Activated T-cell treated with anti-CD3 and anti-CD28 coated beads, Interleukin-2, amount 50 U/mL, for 24 hours (primary cell): ENCODE results near the gene NFYC.

Experiments used
- DNase-seq: peaks from one replicate; pipeline ENCODE4 v3.0.0-alpha.2; 2020
- H3K27ac Mint-ChIP-seq: 2 replicates; pipeline ENCODE4 v1.8.0; 2020; ENCODE audit warnings: mild to moderate bottlenecking, mixed read lengths
- H3K27me3 Mint-ChIP-seq: 2 replicates; pipeline ENCODE4 v1.8.0; 2020; ENCODE audit warnings: mixed read lengths
- H3K36me3 Mint-ChIP-seq: 2 replicates; pipeline ENCODE4 v1.8.0; 2020; ENCODE audit warnings: low read depth, mixed read lengths
- H3K4me1 Mint-ChIP-seq: 2 replicates; pipeline ENCODE4 v1.8.0; 2020; ENCODE audit warnings: low read depth, mixed read lengths
- H3K4me3 Mint-ChIP-seq: 2 replicates; pipeline ENCODE4 v1.8.0; 2020; ENCODE audit warnings: mild to moderate bottlenecking, moderate library complexity, mixed read lengths
- H3K9me3 Mint-ChIP-seq: 2 replicates; pipeline ENCODE4 v1.8.0; 2020; ENCODE audit warnings: mixed read lengths

NFYC gene

DNA sequence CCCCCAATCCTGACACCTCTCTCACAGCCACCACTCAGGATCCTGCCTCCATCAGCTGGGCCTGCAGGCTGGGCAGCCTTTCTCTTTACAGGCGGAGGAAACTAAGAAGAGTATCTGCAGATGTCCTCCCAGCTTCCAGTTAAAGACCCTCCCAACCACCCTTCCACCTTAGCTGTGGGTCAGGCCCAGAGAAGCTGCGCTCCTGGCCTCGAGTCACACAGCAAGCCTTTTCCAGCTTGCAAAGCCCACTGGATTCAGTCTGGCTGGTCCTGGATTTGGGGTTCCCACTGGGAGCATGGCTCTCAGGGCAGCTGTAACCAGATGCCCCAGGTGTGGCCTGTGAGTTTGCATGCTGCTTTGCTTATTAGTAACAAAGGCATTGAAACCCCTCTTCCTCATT, 111.9 kb downstream of the NFYC start:
- Mint-ChIP-seq H3K36me3 (no peaks in the 10 kb centered on the region), H3K4me3 (no peak overlapping the region), H3K9me3 (no peaks in the 10 kb centered on the region), H3K4me1 (peaks cover 23% of the 10 kb centered on the region), H3K27me3 (no peaks in the 10 kb centered on the region), H3K27ac (no peak overlapping the region)
- no peak for DNase-seq

DNA sequence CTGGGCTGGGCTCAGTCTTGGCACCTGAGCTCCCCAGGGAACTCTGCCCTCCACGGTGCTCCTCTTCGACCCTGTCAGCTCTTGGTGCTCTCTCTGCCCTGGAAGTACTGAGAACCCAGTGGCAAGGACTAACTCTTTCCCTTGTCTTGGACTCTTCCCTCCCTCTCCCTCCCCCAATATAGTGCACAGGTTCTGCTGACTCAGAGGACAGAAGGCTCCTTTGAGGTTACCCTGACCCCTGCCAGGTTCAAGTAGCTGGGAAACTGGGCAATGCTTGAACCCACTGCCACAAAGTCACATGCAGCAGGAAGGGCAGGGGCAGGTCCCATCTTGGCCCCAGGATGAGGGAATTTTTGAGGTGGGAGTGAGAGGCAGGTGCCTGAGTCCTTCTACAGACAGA, 112.4 kb downstream of the NFYC start:
- Mint-ChIP-seq H3K27me3 (no peaks in the 10 kb centered on the region), H3K36me3 (no peaks in the 10 kb centered on the region), H3K27ac (peak overlapping the region; percentile 40), H3K4me1 (peaks cover 27% of the 10 kb centered on the region), H3K9me3 (no peaks in the 10 kb centered on the region), H3K4me3 (no peak overlapping the region)
- DNase-seq, result no peak

DNA sequence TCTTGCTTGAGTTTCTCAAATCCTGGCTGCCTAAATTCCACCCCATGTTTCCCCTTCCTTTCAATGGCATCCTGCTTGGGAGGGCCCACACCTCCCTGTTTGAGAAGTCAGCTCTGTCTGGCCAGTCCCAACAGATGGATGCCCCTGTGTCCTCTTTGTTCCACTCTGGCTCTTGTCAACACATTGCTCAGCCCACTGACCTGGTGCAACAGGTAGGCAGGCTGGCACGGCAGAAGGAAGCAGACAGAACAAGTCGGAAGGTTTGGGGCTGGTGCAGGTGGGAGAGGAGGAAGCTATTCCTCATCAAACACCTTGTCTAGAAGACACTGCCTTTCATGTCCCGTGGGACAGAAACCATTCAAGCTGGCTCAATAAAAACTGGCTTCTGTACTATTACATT, 114.7 kb downstream of the NFYC start:
- Mint-ChIP-seq H3K4me3 (no peak overlapping the region), H3K9me3 (no peaks in the 10 kb centered on the region), H3K27ac (no peak overlapping the region), H3K4me1 (peaks cover 32% of the 10 kb centered on the region), H3K27me3 (no peaks in the 10 kb centered on the region), H3K36me3 (no peaks in the 10 kb centered on the region)
- no peak for DNase-seq

GRCh38 chr1:40806731-40807695, 115.5 kb downstream of the NFYC start:
- DNase-seq, result no peak
- H3K4me1 Mint-ChIP-seq, result peaks cover 24% of the 10 kb centered on the region
- no peaks in the 10 kb centered on the region for H3K27me3 Mint-ChIP-seq
- H3K4me3 Mint-ChIP-seq, result no peak overlapping the region
- no peak overlapping the region for H3K27ac Mint-ChIP-seq
- no peaks in the 10 kb centered on the region for H3K36me3 Mint-ChIP-seq
- no peaks in the 10 kb centered on the region for H3K9me3 Mint-ChIP-seq

GRCh38 chr1:40808002-40808401, 116.5 kb downstream of the NFYC start:
- H3K4me1 Mint-ChIP-seq, result peaks cover 20% of the 10 kb centered on the region
- DNase-seq, result no peak
- no peaks in the 10 kb centered on the region for H3K27me3 Mint-ChIP-seq
- H3K9me3 Mint-ChIP-seq, result no peaks in the 10 kb centered on the region
- H3K27ac Mint-ChIP-seq, result no peak overlapping the region
- no peak overlapping the region for H3K4me3 Mint-ChIP-seq
- H3K36me3 Mint-ChIP-seq, result no peaks in the 10 kb centered on the region

DNA sequence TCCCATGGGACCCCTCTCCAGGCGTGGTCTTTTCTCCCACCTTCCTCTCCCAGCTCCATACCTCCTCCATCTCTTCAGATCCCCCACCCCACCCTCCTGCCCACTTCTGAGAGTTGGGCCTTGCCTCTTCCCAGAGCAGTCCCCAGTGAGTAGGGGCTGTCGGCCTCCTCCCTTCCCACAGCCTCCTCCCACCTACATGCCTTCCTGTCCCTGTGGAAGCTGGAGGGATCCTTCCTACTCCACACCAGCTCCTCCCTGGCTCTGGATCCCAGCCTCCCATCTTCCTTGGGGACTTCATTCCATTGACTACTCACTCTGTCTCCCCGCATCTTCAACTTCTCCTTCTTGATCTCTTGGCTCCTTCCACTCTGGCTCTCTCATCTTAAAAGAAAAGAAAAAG, 116.9 kb downstream of the NFYC start:
- peaks cover 18% of the 10 kb centered on the region for H3K4me1 Mint-ChIP-seq
- no peaks in the 10 kb centered on the region for H3K27me3 Mint-ChIP-seq
- H3K27ac Mint-ChIP-seq, result no peak overlapping the region
- no peaks in the 10 kb centered on the region for H3K36me3 Mint-ChIP-seq
- no peak overlapping the region for H3K4me3 Mint-ChIP-seq
- no peak for DNase-seq
- H3K9me3 Mint-ChIP-seq, result no peaks in the 10 kb centered on the region

GRCh38 chr1:40808909-40809308, 117.4 kb downstream of the NFYC start:
- Mint-ChIP-seq H3K4me3 (no peak overlapping the region), H3K27ac (peak overlapping the region; percentile 72), H3K36me3 (no peaks in the 10 kb centered on the region), H3K27me3 (no peaks in the 10 kb centered on the region), H3K9me3 (no peaks in the 10 kb centered on the region), H3K4me1 (peaks cover 18% of the 10 kb centered on the region)
- no peak for DNase-seq

- no peak for DNase-seq
- Mint-ChIP-seq H3K27me3 (no peaks in the 10 kb centered on the region), H3K36me3 (no peaks in the 10 kb centered on the region), H3K27ac (no peak overlapping the region), H3K4me3 (no peak overlapping the region), H3K4me1 (peaks cover 18% of the 10 kb centered on the region), H3K9me3 (no peaks in the 10 kb centered on the region)
Observed at GRCh38 chr1:40810927-40811326, 119.4 kb downstream of the NFYC start.

GRCh38 chr1:40815420-40815819, 123.9 kb downstream of the NFYC start:
- no peaks in the 10 kb centered on the region for H3K36me3 Mint-ChIP-seq
- no peak overlapping the region for H3K27ac Mint-ChIP-seq
- no peak overlapping the region for H3K4me3 Mint-ChIP-seq
- H3K27me3 Mint-ChIP-seq, result no peaks in the 10 kb centered on the region
- DNase-seq, result no peak
- H3K4me1 Mint-ChIP-seq, result peaks cover 17% of the 10 kb centered on the region
- H3K9me3 Mint-ChIP-seq, result no peaks in the 10 kb centered on the region

- H3K4me3 Mint-ChIP-seq, result peak overlapping the region; percentile 71
- no peaks in the 10 kb centered on the region for H3K9me3 Mint-ChIP-seq
- DNase-seq, result no peak
- H3K36me3 Mint-ChIP-seq, result no peaks in the 10 kb centered on the region
- H3K4me1 Mint-ChIP-seq, result peaks cover 17% of the 10 kb centered on the region
- no peak overlapping the region for H3K27ac Mint-ChIP-seq
- H3K27me3 Mint-ChIP-seq, result no peaks in the 10 kb centered on the region
Observed at GRCh38 chr1:40817791-40818263, 126.3 kb downstream of the NFYC start.

DNA sequence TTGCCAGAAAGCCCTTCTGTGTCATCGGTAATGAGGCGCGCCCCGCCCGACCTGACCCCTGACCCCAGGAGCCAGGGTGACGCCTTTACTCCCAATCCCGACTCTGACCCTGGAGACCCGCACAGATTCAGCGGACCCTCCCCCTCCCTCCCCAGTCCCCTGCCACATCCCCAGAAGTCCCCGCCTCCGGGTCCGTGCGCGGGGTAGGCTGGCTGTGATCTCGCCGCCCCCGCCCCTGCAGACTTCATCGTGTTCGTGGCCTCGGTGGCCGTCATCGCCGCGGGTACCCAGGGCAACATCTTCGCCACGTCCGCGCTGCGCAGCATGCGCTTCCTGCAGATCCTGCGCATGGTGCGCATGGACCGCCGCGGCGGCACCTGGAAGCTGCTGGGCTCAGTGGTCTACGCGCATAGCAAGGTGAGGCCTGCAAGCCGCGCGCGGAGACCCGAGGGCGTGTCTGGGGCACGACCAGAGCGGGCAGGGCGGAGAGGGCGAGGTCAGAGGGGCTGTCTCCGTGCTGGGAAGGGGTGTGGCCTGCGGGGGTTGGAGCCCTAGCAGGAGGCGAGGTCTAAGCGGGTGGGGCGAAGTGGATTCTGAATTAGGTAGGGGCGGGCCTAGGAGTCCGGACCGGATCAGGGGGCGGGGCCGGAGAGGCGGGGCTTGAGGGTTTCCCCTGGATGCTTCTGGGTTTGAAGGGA, 126.9 kb downstream of the NFYC start:
- Mint-ChIP-seq H3K27me3 (no peaks in the 10 kb centered on the region), H3K36me3 (no peaks in the 10 kb centered on the region), H3K4me1 (peaks cover 17% of the 10 kb centered on the region), H3K27ac (peak overlapping the region; percentile 66), H3K4me3 (peak overlapping the region; percentile 71), H3K9me3 (no peaks in the 10 kb centered on the region)
- peak; percentile 88 for DNase-seq

GRCh38 chr1:40819101-40819500, 127.6 kb downstream of the NFYC start:
- H3K4me3 Mint-ChIP-seq, result no peak overlapping the region
- H3K36me3 Mint-ChIP-seq, result no peaks in the 10 kb centered on the region
- no peaks in the 10 kb centered on the region for H3K9me3 Mint-ChIP-seq
- no peaks in the 10 kb centered on the region for H3K27me3 Mint-ChIP-seq
- no peak overlapping the region for H3K27ac Mint-ChIP-seq
- DNase-seq, result no peak
- peaks cover 17% of the 10 kb centered on the region for H3K4me1 Mint-ChIP-seq

GRCh38 chr1:40820251-40820797, 128.8 kb downstream of the NFYC start:
- H3K27ac Mint-ChIP-seq, result no peak overlapping the region
- no peak overlapping the region for H3K4me3 Mint-ChIP-seq
- no peaks in the 10 kb centered on the region for H3K36me3 Mint-ChIP-seq
- H3K4me1 Mint-ChIP-seq, result peaks cover 23% of the 10 kb centered on the region
- no peak for DNase-seq
- H3K9me3 Mint-ChIP-seq, result no peaks in the 10 kb centered on the region
- H3K27me3 Mint-ChIP-seq, result no peaks in the 10 kb centered on the region
